ENCODE measurements around the gene AP2A1.
A peak's percentile ranks its signal among the peaks of the same experiment; 100 is the strongest.
"Not testable (repeated sequence)": the region's sequence is repeated elsewhere in the genome, so short reads cannot be mapped to it uniquely, and the experiment has no call there.

Gene AP2A1

GRCh38 chr19:49811328-49811727 is 44.5 kb downstream of the AP2A1 start:
- no peak for DNase-seq

- no peak for DNase-seq
Measured at GRCh38 chr19:49812452-49812996, 45.7 kb downstream of the AP2A1 start.

GRCh38 chr19:49812997-49813861 is 46.4 kb downstream of the AP2A1 start, which contains the start of gene FUZ:
Gene FUZ (minus strand): TSS chr19:49813292. CDS start chr19:49813106, 186 bp downstream.
- peak; percentile 65 to 99 (median 96) for DNase-seq

- no peak for DNase-seq
Measured at GRCh38 chr19:49814010-49814409, 47.2 kb downstream of the AP2A1 start.

GRCh38 chr19:49816590-49816989 is 49.8 kb downstream of the AP2A1 start:
- DNase-seq, result no peak

GRCh38 chr19:49817964-49818648 is 51.3 kb downstream of the AP2A1 start, which contains the start of gene MED25:
Gene MED25 (plus strand): TSS chr19:49818289. CDS start chr19:49818342, 53 bp downstream.
- DNase-seq, result peak in 57 of 58 donors; percentile 42 to 92 (median 79)

- peak in 1 of 58 donors; percentile 44 for DNase-seq
Measured at GRCh38 chr19:49818649-49819370, 52.0 kb downstream of the AP2A1 start.

GRCh38 chr19:49819452-49820115 is 52.8 kb downstream of the AP2A1 start:
- DNase-seq, result not testable (repeated sequence)

- DNase-seq, result no peak
Measured at GRCh38 chr19:49820125-49820524, 53.3 kb downstream of the AP2A1 start.

GRCh38 chr19:49823472-49823871 is 56.7 kb downstream of the AP2A1 start:
- no peak for DNase-seq

GRCh38 chr19:49824662-49825061 is 57.9 kb downstream of the AP2A1 start:
- no peak for DNase-seq

- no peak for DNase-seq
Measured at GRCh38 chr19:49827034-49827433, 60.2 kb downstream of the AP2A1 start.

- DNase-seq, result no peak
Measured at GRCh38 chr19:49829200-49829599, 62.4 kb downstream of the AP2A1 start.

GRCh38 chr19:49829721-49830120 is 62.9 kb downstream of the AP2A1 start:
- no peak for DNase-seq

- DNase-seq, result no peak
Measured at GRCh38 chr19:49830766-49831165, 64.0 kb downstream of the AP2A1 start.

GRCh38 chr19:49831592-49831991 is 64.8 kb downstream of the AP2A1 start:
- DNase-seq, result no peak

- DNase-seq, result no peak
Measured at GRCh38 chr19:49832556-49832955, 65.8 kb downstream of the AP2A1 start.

GRCh38 chr19:49833599-49833998 is 66.8 kb downstream of the AP2A1 start:
- no peak for DNase-seq

- no peak for DNase-seq
Measured at GRCh38 chr19:49835562-49835961, 68.8 kb downstream of the AP2A1 start.

GRCh38 chr19:49836176-49837008 is 69.6 kb downstream of the AP2A1 start:
- DNase-seq, result no peak

All from anterior cingulate cortex (tissue), 58 donors.